HL-60/S4 treated with phorbol 12-myristate 13-acetate at 8.2 ng/mL for 4 days and 3 days (cell line): ENCODE results near the gene RICTOR.

ENCODE experiments used
- in situ Hi-C: fragments of 300-500 bp; cut with MboI; formaldehyde crosslinking; loops from 2 replicates; pipeline ENCODE4 v1.15.0; 2022; ENCODE audit warnings: low sequenced_read_pairs

RICTOR gene

DNA sequence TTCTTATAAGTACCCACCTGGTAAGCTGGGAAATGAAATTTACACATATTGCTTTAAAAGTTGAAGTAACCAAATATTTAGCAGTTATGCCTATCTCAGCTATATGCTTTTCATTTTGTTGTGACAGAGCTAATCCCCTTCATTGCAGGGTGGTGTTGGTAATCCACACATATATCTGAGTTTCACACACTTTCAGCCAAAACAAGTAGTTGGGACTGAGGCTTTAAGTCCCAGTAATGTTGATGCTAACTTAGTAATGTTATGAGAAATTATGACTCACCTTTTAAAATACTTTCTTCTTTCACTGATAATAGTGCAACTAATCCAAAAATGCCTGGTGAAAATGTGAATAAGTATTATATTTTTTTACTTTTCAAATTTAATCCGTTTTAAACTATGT is 19.2 kb upstream of the RICTOR start:
- in situ Hi-C loops, result loop anchor here (25.0 kb wide), 1 partner anchor 131 kb away; no protein-coding TSS in a partner anchor

DNA sequence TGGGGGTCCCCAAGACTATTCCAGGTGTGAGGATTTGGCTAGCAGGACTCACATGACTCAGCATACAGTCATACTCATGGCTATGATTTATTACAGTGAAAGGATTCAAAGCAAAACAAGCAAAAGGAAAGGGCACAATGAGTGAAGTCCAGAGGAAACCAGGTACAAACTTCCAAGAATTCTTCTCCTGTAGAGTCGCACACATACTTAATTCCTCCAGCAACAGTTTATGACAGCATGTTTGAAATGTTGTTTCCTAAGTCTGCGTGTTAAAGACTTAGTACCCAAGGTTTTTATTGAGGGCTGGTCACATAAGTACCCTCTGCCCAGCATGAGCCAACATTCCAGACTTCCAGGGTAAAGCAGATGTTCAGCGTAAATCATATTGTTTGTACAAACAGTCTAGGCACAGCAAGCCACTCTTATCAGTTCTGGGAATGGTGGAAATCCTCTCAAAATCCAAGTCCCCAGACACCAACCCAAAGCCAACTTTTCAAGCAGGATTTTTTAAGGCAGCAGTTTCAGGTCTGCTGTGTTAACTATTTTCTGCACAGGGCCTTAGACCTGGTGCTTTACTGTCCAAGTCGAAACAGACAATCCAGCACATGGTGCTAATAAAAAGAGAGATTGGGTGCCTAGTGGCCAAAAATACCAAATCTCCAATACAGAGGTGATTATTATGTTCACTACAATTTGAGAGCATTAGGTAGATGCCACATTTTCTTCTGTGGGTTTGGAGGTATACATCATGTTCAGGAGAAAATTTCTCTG is 18.6 kb upstream of the RICTOR start:
- in situ Hi-C loops, result loop anchor here (25.0 kb wide), 1 partner anchor 130 kb away; no protein-coding TSS in a partner anchor

DNA sequence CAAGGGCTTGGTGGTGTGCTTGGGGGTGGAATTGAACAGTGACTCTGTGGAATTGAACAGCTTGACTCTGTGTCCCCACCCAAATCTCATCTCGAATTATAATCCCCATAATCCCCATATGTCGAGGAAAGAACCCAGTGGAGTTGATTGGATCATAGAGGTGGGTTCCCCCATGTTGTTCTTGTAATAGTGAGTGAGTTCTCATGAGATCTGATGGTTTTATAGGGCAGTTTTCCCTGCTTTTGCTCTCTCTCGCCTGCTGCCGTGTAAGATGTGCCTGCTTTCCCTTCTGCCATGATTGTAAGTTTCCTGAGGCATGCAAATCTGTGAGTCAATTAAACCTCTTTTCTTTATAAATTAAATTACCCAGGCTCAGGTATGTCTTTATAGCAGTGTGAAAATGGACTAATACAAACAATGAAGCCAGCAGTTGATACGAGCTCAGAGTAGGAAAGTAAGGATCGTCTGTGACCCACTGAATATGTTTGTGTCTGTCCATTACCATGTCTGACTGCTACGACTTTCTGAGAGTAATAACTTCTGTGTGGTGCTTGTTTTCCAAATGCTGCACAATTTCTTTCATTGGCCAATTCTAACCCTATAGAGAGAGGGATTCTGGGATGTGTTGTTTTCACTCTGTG is 17.9 kb upstream of the RICTOR start:
- in situ Hi-C loops, result loop anchor here (25.0 kb wide), 1 partner anchor 130 kb away; no protein-coding TSS in a partner anchor

DNA sequence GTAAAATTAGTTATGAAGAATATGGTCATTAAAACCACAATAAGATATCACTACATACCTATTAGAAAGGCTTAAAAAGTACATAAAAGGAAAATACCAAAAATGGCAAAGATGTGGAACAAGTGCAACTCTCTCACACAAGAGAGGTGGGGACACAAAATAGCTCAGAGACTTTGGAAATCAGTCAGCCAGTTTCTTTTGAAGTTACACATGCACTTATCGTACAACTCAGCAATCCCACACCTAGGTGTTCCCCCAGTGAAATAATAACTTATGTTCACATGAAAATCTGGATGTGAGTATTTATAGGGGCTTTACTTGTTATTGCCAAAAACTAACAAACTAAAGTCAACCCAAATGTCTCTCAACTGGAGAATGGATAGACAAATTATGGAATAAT is 9.8 kb upstream of the RICTOR start:
- in situ Hi-C loops, result loop anchor here (25.0 kb wide), 1 partner anchor 122 kb away; no protein-coding TSS in a partner anchor

DNA sequence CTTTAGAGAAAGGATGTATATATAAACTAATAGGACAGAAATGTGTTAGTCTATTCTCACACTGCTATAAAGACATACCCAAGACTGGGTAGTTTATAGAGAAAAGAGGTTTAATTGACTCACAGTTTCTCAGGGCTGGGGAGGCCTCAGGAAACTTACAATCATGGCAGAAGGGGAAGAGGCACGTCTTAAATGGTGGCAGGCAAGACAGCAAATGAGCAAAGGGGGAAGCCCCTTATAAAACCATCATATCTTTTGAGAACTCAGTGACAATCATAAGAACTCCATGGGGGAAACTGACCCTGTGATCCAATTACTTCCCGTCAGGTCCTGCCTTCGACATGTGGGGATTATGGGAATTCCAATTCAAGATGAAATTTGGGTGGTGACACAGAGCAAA is 8.8 kb upstream of the RICTOR start:
- in situ Hi-C loops, result loop anchor here (25.0 kb wide), 1 partner anchor 121 kb away; no protein-coding TSS in a partner anchor

DNA sequence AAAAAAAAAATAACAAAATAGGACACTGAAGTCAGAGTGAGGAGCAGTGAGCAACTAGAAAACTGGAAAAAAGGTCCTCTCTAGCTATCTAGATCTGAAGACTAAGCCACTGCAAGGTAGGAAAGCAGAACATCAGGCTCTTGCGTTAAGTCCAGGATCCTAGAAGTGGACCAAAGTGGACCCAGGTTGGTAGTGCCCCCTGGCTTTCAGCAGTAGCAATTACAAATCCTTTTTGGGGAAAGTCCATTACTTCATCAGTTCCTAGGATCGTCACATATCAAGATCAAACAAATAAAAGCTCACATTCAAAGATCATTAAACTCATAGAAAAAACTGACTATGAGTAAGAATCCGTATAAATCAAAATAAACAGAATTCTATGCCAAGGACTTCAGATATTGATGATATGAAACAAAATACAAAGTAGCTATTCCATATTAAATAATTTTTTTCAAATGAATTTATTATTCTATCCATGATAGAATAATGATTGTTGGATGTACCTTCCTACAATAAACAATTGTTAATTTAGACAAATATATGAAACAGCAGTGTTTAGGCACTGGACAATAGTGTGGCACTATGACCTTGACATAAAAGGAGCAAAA is 6.5 kb upstream of the RICTOR start:
- in situ Hi-C loops, result loop anchor here (25.0 kb wide), 1 partner anchor 118 kb away; no protein-coding TSS in a partner anchor

DNA sequence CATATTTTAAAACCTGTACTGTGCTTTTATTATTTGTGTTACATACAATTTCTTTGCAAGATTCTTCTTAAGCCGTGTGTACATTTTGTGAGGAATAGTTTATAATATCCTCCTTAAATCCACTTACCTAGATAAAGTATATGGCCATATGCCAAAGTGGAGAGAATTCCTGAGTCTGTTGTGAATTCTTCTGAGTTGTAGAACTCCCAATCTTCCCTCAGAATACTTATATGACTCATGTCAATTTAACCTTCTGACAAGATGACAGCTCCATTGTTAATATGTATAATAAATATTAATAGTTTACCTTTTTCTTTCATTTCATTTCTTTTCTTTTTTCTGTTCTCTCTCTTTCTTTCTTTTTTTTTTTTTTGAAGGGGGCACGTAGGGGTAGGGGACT is 6.0 kb upstream of the RICTOR start:
- in situ Hi-C loops, result loop anchor here (25.0 kb wide), 1 partner anchor 118 kb away; no protein-coding TSS in a partner anchor

DNA sequence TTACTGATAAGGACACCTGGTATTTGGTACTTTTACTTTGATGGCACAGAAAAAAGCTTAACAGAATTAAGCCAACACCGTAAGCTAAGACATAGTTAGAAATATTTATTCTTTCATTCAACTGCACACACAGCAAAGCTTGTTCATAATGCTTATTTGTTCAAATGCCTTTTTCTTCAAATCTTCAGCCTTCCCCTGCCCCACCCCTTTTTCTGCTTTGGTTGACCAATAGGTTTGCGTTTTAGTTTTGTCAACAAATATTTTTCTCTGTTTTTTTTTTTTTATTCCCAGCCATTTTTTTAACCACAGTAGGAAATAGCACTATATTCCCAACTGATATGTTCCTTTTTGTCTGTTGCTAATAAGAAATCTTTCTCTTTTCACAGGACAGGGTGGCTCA is 4.9 kb upstream of the RICTOR start:
- in situ Hi-C loops, result loop anchor here (25.0 kb wide), 1 partner anchor 117 kb away; no protein-coding TSS in a partner anchor

DNA sequence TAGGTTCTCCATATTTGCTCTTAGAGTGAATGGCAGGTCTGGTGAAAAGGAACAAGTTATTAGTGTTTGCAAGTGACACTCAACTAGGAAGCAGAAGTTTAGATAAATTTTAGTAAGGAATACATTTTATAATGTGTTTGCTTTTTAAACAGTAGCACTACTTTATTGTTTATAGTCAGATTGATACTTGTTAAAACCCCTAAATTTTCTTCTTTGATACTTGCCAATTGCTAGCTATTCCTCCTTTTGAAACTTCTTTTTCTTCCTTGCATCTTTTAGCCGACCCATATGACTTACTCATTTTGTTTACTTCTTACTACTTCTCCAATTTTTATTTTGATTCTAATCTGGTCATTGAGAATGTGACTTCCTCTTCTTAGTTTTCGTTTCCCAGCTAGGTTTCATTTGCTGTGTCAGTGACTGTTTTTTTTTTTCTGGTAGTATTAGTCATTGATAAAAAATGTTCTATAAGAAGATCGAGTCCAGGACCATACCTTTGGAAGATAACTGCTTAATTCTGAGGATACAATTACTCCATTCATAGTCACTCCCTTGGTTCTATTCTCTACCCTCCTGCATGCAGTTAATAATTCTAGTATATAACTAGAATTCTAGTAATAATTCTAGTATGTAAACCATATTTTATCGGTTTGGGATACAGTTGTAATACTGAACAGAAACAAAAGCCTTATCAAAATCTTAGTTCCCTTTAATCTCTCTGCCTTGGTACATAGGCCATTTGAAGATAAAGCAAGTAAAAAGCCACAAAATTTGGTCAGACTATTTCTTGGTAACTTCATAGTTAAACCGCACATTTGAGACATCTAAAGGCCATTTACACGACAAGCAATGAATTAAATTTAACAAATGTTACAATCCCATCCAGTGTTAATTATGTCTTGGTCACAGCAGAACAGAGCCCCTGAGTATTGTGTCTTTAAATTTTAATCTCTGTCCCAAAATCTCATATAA is 2.8 kb upstream of the RICTOR start:
- in situ Hi-C loops, result loop anchor here (25.0 kb wide), 1 partner anchor 115 kb away; no protein-coding TSS in a partner anchor

DNA sequence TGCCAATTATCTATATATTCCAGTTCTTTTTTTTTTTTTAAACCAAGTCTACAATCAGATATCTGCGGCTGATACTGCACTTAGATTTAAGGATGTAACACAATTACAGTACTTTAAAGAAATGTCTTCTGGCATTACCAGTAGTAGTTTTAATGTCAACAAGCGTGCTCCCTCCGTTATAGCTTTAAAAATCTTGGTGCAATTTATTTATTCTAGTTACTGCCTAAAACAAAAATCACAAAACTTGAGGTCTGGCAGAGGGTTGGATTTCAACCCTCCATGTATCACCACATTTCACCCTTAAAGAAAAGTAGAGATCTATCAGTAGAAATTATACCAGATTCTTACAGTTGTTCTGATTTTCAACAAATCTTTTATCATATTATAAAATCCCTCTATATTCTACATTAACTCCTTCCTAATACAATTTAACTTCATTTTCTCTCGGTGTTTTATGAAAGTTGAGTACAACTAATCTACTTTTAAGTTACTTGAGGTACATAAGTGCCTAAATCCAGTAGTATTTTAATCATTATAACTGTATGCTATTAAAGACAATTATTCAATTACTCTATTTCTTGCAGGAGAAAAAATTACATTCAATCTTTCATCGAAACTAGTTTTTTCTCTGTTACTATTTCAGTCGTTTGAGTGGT is 2.0 kb upstream of the RICTOR start:
- in situ Hi-C loops, result loop anchor here (25.0 kb wide), 1 partner anchor 114 kb away; no protein-coding TSS in a partner anchor

DNA sequence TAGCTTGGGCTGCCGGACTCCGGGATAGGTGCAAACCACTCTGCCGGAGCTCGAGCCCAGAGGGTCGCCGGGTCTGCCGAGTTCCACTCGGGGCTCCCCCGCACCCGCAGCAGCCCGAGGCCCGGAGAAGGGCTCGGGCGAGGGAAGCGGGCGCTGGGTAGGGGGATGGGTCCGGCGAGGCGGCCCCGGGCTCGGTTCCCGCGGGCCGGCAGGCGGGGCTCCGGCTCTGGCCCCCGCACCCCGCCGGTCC is 507 bp downstream of the RICTOR start:
- in situ Hi-C loops, result no loop called here

DNA sequence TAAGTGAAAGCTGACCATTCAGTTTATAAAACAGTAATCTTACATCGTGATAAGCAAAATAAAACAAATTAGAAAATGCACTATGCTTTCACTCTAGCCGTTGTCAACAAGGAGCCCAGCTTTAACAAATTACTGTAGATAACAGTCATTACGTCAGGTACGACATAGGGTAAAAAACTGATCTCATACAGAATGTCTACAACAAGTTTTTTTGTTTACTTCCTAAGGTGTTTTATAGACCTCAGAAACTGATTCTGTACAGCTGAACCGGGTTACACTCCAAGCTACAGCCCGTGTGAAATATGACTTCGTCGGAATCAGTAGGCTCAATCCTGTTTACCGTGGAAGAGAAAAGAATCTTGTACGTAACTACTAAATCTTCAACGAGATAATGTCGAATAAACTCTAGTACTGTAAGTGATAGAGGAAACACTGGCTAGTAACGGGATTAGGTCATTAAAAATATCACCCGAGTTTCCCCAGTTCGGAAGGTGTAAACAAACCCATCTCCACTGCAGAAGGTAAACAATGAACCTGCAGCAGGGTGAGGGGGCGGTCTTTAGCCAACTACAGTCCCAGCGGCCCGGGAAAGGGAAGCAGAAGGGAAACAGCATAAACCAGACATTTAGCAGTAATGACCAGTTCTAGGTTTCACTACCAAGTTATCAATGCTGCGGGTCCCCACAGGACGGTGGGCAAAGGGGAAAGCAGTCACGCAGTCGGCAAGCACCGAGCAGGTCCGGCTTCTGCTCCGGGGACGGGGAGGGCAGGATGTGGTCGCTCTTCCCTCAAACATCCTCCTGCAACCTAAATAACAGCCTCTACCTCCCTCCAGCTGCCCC is 1.1 kb downstream of the RICTOR start:
- in situ Hi-C loops, result no loop called here

DNA sequence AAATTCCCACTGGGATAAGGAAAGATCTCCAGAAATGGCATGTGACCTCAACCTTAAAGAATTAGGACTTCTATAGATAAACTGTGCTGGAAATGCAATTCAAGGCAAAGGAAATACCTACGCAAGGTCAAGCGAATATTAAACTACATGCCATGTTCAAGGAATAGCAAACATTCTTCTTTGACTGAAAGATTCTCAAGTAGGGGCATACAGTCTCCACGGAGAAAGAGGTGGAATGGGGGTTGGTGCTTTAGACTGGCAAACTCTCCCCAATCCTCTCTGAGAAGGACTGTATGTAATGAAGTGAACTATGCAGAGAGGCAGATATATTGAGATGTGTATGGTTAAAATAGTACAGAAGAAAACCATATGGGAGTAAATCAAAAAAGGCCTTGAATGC is 6.1 kb downstream of the RICTOR start:
- in situ Hi-C loops, result no loop called here

DNA sequence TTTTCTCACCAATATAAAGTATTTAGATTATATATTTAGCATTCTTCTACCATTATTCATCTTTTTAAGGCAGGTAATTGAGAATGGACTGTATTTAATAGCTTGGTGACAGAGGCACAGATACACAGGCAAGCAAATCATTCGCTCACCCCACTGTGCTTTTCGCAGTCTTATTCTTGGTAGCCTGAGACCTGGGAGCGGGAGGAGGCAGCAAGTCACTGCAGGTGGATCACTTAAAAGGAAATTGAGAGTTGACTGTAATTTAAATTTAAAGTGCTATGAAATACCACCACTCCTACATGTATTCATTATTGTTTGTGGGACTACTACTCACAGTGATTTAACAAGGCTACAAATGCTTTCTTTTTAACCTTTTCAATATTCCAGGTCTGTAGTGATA is 9.7 kb downstream of the RICTOR start:
- in situ Hi-C loops, result no loop called here

DNA sequence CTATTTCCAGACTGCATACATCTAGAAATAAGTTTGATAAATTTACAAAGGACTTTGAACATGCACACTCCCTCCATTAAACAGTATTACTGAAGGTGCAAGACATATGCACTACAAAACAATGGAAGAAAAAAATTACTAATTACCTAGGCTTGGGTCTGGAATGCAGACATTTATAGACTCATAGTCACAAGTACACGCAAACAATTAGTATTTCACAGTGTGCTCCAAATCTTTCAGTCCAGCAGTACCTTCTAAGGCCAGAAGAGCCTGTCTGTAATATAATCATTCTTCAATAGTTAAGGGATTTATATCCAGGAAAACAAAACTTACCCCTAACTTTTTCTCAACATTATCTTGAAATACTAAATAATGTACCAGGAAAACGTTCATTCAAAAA is 11.2 kb downstream of the RICTOR start:
- in situ Hi-C loops, result no loop called here

DNA sequence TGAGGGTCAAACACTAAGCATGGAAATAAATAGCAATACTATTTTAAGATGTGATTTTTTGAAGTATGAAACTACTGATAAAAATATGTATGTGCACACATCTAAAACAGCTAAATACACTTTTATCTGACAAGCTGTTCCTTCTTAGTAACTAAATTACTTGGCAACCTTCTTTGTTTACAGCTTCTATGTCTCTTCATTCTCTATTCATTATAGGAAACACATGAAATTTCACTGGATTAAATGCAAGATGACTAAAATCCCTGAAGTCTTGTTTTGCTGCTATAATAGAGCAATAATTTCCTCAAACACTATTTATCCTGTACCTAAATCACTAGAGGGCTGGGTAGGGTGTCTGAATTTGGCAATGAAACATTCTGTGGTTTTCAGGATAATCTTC is 11.7 kb downstream of the RICTOR start:
- in situ Hi-C loops, result no loop called here

DNA sequence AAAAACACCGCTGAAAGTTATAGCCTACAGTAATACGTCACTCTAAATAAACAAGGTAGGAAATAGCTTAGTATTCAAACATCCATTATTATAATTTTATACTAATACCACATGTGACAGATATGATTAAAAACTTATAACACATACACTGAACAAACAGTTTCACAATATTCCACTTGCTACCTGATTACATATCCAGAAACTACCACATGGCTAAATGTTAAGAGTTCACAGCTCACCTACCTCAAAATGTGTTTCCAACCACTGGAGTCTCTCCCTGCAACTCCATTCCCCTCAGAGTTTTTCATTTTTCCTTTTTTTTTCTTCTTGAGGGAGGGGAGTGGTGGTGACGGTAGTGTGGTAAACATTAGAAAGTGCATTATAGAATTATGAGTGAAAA is 12.1 kb downstream of the RICTOR start:
- in situ Hi-C loops, result no loop called here

DNA sequence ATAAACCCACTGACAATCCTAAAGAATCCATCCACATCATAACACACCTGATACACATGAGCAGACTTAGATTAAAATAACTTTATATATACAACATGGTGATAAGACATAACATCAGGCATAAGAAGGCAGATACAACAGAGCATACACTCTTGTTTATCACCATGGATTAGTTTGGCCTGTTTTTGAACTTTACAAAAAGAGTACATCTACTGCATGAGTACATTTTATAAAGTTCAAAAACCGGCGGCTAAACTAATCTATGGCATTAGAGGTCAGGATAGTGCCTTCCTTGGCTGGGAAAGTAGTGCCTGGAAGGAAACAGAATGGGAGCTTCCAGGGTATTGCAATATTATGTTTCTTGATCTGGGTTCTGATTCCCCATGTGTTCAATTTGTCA is 15.1 kb downstream of the RICTOR start:
- in situ Hi-C loops, result no loop called here

DNA sequence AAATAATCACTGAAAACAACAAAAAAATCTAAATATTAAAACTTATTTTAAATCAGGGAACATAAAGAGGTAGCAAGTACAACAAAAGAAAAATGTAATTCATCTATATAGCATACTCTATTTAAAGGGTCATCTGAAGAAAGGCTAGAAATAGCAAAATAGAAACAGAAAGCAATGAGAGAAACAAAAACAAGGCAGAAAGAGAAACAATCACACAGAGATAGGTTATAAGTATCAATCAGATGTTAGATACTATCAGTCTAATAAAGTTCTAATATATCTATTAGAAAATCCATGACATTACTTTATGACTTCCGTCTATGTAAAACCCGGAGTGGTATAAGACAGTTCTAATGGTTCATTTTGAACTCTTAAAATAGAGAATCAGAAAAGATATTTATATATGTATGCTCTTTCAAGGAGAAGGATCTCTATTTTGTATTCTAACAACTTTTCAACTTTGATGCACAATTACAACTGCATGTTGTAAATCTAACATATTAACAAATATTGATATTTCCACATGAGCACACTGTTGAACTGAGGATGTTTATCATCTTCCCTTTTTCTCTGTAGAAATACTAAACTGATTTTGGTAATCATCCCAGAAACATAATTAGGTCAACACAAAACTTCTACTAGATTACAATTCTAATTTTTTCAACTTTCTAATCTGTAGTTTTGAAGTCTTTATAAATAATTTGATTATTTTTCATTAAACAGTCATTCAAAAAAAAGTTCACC is 15.8 kb downstream of the RICTOR start:
- in situ Hi-C loops, result no loop called here
